Prostate gland (tissue), 2 donors: Measurements from ENCODE around the gene IL7R. TPM values are rescaled to one million over a fixed set of nuclear protein-coding genes. Genes with fewer than 3 reads are reported as not detected.

Experiments used
- DNase-seq: peaks from one replicate; pipeline ENCODE4 v3.0.0-alpha.2; 2019; ENCODE audit warnings: low spot score
- H3K27ac ChIP-seq, 2 donors: fragments of 200-600 bp; sonication (generic); 2 replicates each; pipeline ENCODE4 v1.5.1; 2017 to 2019
- H3K27me3 ChIP-seq: fragments of 200-600 bp; sonication (generic); replicated peaks from 2 replicates; pipeline ENCODE4 v1.5.1; 2019; ENCODE audit not compliant: insufficient read depth
- H3K36me3 ChIP-seq, 2 donors: fragments of 200-600 bp; sonication (generic); 1 replicate in 1 of 2; 2 replicates in 1 of 2; pipeline versions ENCODE4 v1.5.1 to v1.8.1; 2017 to 2019
- H3K4me1 ChIP-seq: fragments of 200-600 bp; sonication (generic); replicated peaks from 2 replicates; pipeline ENCODE4 v1.5.1; 2019
- H3K4me3 ChIP-seq, 2 donors: fragments of 200-600 bp; sonication (generic); 2 replicates each; pipeline ENCODE4 v1.5.1; 2017 to 2019
- H3K9me3 ChIP-seq: fragments of 200-600 bp; sonication (generic); 2 replicates; pipeline ENCODE4 v1.5.1; 2017
- POLR2A ChIP-seq: fragments of 450-650 bp; IDR thresholded peaks from one replicate; pipeline ENCODE4 v1.6.1; 2016; ENCODE audit warnings: antibody characterized with exemption, mild to moderate bottlenecking
- POLR2AphosphoS5 ChIP-seq: sonication (generic); formaldehyde crosslinking; IDR thresholded peaks from one replicate; pipeline ENCODE4 v1.6.1; 2017; ENCODE audit warnings: antibody characterized with exemption
- WGBS: methylation state at CpG from one replicate; pipeline ENCODE4 v1.1.5; 2018; 5-methylcytosine and 5-hydroxymethylcytosine counted together
- intact Hi-C: fragments of 100-400 bp; cut with DNase I; formaldehyde crosslinking; loops from one replicate; pipeline ENCODE4 v1.14.2; 2022
- total RNA-seq, 2 donors: library from RNA; depleted of rRNA; stranded (reverse); fragments of >200 nt; gene quantifications; one replicate each; pipeline ENCODE4 v1.1.0, GENCODE V29; 2016
- TF ChIP-seq, protein P1 (sequence below), 4 experiments: fragments of 200-600 bp in 2 of 4; fragments of 450-650 bp in 2 of 4; sonication (generic) in 2 of 4; IDR thresholded peaks; 1 replicate in 3 of 4; 2 replicates in 1 of 4; pipeline ENCODE4 v1.5.1; 2016 to 2019; ENCODE audit warnings: antibody characterized with exemption in 4 of 4, mild to moderate bottlenecking in 2 of 4, moderate library complexity in 2 of 4

The IL7R gene
- total RNA-seq, 2 donors from 2014 or later, result 7.8 to 13.5 TPM

DNA sequence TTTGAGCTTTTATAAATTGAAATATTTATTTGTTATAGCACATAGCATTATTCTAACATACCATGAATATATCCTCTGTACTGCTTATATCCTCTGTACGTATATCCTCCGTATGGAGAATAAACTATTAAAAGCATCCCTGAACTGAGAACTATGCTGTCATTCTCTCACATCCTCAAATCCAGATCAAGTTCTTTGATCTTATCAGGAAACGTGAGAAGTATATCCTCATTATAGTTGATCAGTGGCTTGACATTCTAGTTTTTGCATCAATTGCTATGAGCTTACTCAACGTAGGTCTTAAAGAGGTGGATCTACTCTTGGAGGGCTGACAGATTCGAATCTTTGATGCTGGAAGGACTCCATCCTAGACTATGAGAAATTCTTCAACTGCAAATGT, 37.4 kb downstream of the IL7R start:
- TF ChIP-seq, protein P1, sequence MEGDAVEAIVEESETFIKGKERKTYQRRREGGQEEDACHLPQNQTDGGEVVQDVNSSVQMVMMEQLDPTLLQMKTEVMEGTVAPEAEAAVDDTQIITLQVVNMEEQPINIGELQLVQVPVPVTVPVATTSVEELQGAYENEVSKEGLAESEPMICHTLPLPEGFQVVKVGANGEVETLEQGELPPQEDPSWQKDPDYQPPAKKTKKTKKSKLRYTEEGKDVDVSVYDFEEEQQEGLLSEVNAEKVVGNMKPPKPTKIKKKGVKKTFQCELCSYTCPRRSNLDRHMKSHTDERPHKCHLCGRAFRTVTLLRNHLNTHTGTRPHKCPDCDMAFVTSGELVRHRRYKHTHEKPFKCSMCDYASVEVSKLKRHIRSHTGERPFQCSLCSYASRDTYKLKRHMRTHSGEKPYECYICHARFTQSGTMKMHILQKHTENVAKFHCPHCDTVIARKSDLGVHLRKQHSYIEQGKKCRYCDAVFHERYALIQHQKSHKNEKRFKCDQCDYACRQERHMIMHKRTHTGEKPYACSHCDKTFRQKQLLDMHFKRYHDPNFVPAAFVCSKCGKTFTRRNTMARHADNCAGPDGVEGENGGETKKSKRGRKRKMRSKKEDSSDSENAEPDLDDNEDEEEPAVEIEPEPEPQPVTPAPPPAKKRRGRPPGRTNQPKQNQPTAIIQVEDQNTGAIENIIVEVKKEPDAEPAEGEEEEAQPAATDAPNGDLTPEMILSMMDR (IDR thresholded peaks at IDR 0.05), result no peak
- TF ChIP-seq POLR2AphosphoS5, result no peak
- TF ChIP-seq POLR2A, result no peak
- Histone ChIP-seq H3K27ac (no peak overlapping the region), H3K4me3 (no peak overlapping the region), H3K36me3 (no peaks in the 10 kb centered on the region), H3K4me1 (no peaks in the 10 kb centered on the region), H3K27me3 (no peaks in the 10 kb centered on the region), H3K9me3 (no peaks in the 10 kb centered on the region)
- intact Hi-C loops, result no loop called here
- no peak for DNase-seq
- WGBS, result 74% methylated on average over 5 of the region's 5 CpGs

DNA sequence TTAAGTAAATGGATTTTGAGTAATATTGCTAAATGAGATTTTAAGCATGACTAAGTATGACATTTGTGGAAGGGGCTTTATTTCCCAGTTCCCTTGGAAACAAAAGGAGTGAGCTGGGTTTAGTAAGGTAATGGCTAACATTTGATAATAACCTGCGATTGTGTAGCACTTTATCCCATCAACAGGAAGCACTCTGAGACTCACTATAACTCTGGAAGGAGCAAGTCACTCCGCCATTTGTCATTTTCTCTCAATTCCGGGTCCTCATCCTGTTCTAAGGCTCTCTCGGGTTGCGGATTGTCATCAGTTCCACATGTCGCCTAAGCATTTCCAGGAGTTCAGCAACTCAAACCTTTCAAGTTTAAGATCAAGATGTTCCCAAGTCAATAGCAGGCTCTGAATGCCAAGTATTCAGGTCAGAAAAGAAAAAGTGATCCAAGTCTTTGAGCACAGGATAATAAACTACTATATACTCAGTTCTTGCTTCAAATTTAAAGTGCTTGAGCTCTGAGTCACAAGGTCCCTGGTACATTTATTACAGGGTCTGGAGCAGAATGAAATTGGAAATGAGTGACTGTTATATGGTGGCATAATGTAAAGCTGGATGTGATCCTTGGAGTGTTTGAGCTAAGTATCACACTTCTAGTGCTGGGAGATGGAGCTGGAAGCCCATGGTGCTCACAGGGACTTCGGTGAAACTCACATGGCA, 42.4 kb downstream of the IL7R start:
- no peak for TF ChIP-seq POLR2AphosphoS5
- no peak for TF ChIP-seq POLR2A
- TF ChIP-seq, protein P1 (IDR thresholded peaks at IDR 0.05), result no peak
- H3K9me3 ChIP-seq, result no peaks in the 10 kb centered on the region
- intact Hi-C loops, result no loop called here
- no peaks in the 10 kb centered on the region for H3K27me3 ChIP-seq
- H3K36me3 ChIP-seq, result no peaks in the 10 kb centered on the region
- H3K4me1 ChIP-seq, result no peaks in the 10 kb centered on the region
- no peak overlapping the region for H3K4me3 ChIP-seq
- no peak for DNase-seq
- 68% methylated on average over 7 of the region's 7 CpGs for WGBS
- no peak overlapping the region for H3K27ac ChIP-seq

DNA sequence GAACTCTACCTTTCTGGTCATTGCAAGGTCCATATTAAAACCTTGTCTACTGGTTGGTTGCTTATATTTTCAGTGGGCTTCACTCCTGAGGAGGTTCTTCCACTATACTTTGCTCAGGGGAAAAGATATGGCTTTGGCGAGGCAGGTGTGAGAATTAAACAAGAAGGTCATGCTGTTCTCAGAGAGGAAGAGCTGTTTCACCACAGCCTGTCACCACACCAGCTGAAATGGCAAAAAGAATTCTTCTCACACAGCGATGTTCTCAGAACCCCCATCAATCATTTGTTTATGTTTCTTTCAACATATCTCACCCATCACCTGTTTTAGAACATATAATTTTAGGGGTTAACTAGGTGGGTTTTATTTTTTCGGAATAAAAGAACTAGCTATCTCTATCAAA, 43.1 kb downstream of the IL7R start:
- Histone ChIP-seq H3K36me3 (no peaks in the 10 kb centered on the region), H3K4me3 (no peak overlapping the region), H3K4me1 (no peaks in the 10 kb centered on the region), H3K27ac (no peak overlapping the region), H3K9me3 (no peaks in the 10 kb centered on the region), H3K27me3 (no peaks in the 10 kb centered on the region)
- TF ChIP-seq, protein P1 (IDR thresholded peaks at IDR 0.05), result no peak
- WGBS, result 58% methylated on average over 3 of the region's 3 CpGs
- DNase-seq, result no peak
- intact Hi-C loops, result no loop called here

DNA sequence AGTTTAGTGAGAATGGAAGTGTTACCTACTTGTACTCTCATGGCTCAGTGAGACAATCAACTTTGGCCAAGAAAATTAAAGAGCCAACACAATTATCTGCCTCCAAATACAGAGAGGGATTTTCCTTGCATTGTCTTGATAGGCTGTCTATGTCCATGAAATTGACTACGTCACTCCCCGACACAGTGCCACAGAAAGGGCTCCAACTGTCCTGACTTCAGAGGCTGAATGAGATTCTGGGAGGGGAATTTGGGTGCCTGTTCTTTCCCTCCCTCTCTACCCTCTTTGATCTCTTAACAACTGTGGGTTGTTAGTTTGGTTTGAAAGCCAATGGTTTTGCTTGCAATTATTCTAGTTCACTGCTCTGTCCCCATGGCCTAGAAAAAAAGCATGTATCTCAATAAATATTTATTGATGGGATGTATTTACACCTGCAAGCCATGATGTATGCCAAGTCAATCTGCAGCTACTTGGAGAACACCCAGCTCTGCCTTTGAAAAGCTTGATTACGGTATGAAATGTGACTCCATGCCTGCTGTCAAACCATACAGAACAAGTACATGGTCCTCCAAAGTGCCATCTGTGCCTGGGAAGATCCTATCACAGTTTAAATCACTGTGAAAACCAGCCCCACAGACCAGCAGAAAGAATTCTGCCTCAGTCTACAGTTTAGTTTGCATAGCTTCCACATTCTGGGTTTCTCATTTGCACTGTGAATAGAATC, 44.4 kb downstream of the IL7R start:
- 68% methylated on average over 3 of the region's 3 CpGs for WGBS

More for the DNA sequence above, 44.4 kb downstream of the IL7R start:
- Histone ChIP-seq H3K27ac (no peak overlapping the region), H3K4me1 (no peaks in the 10 kb centered on the region), H3K4me3 (no peak overlapping the region), H3K9me3 (no peaks in the 10 kb centered on the region), H3K27me3 (no peaks in the 10 kb centered on the region), H3K36me3 (no peaks in the 10 kb centered on the region)
- TF ChIP-seq POLR2A (no peak), POLR2AphosphoS5 (no peak)
- TF ChIP-seq, protein P1 (IDR thresholded peaks at IDR 0.05), result no peak
- intact Hi-C loops, result no loop called here
- no peak for DNase-seq
